HepG2 (cell line): ENCODE results near the gene SRRM3. TPM values are rescaled to one million over a fixed set of nuclear protein-coding genes. Genes with fewer than 3 reads are reported as not detected.

Experiments
- AKAP8 ChIP-seq: sonication (generic); formaldehyde crosslinking; IDR thresholded peaks from 2 replicates; pipeline ENCODE4 v1.5.1; 2020; ENCODE audit warnings: mild to moderate bottlenecking, missing genetic modification reagents
- ATF7 ChIP-seq, 2 experiments: fragments of 450-650 bp in 1 of 2; sonication (generic) in 1 of 2; formaldehyde crosslinking in 1 of 2; IDR thresholded peaks; 2 replicates each; pipeline versions ENCODE4 v1.4.0 to v1.6.1; 2016 to 2020; ENCODE audit warnings: antibody characterized with exemption in 1 of 2, mild to moderate bottlenecking in 1 of 2, missing genetic modification reagents in 1 of 2
- ESRRA ChIP-seq: sonication (generic); formaldehyde crosslinking; IDR thresholded peaks from 2 replicates; pipeline ENCODE4 v1.5.1; 2020; ENCODE audit warnings: mild to moderate bottlenecking, low read depth, missing genetic modification reagents
- HOXA3 ChIP-seq: sonication (generic); formaldehyde crosslinking; IDR thresholded peaks from 2 replicates; pipeline ENCODE4 v1.5.0; 2020; ENCODE audit warnings: missing genetic modification reagents
- MAZ ChIP-seq, 2 experiments: sonication (generic) in 1 of 2; formaldehyde crosslinking in 1 of 2; IDR thresholded peaks; 2 replicates each; pipeline versions ENCODE4 v1.5.0 to v1.6.1; 2012 to 2020; ENCODE audit warnings: low read depth in 2 of 2, mild to moderate bottlenecking in 2 of 2, borderline replicate concordance in 1 of 2, improper control_type of control experiment in 1 of 2, low read length in 1 of 2, missing genetic modification reagents in 1 of 2, moderate library complexity in 1 of 2
- RORA ChIP-seq: sonication (generic); formaldehyde crosslinking; IDR thresholded peaks from 2 replicates; pipeline ENCODE4 v1.5.0; 2020; ENCODE audit warnings: mild to moderate bottlenecking, missing genetic modification reagents, moderate library complexity
- SMARCC2 ChIP-seq: fragments of 450-650 bp; IDR thresholded peaks from 2 replicates; pipeline ENCODE4 v1.6.1; 2017; ENCODE audit warnings: antibody characterized with exemption, mild to moderate bottlenecking
- SRSF1 ChIP-seq: fragments of 200-400 bp; formaldehyde crosslinking; optimal IDR thresholded peaks from 2 replicates; pipeline ENCODE3; 2017; ENCODE audit warnings: mild to moderate bottlenecking, low read depth, low read length, moderate library complexity
- SRSF9 ChIP-seq: fragments of 200-400 bp; formaldehyde crosslinking; IDR thresholded peaks from 2 replicates; pipeline ENCODE4 v1.6.1; 2018; ENCODE audit warnings: borderline replicate concordance, mild to moderate bottlenecking, low read depth, low read length; ENCODE audit not compliant: insufficient read depth, poor library complexity, severe bottlenecking
- TARDBP ChIP-seq: sonication (generic); formaldehyde crosslinking; IDR thresholded peaks from 2 replicates; pipeline ENCODE4 v1.8.0; 2022; ENCODE audit warnings: mild to moderate bottlenecking, missing genetic modification reagents
- ZBTB38 ChIP-seq: sonication (generic); formaldehyde crosslinking; IDR thresholded peaks from 2 replicates; pipeline ENCODE4 v1.5.1; 2020; ENCODE audit warnings: mild to moderate bottlenecking, missing genetic modification reagents
- ZNF282 ChIP-seq: fragments of 450-650 bp; IDR thresholded peaks from 2 replicates; pipeline ENCODE4 v1.6.1; 2018; ENCODE audit not compliant: partially characterized antibody
- ZNF44 ChIP-seq: sonication (generic); formaldehyde crosslinking; IDR thresholded peaks from 2 replicates; pipeline ENCODE4 v1.5.1; 2020; ENCODE audit warnings: mild to moderate bottlenecking, missing genetic modification reagents
- polyA plus RNA-seq, 8 experiments: library from polyadenylated mRNA; depleted of rRNA in 3 of 8; stranded (reverse) in 7 of 8; unstranded in 1 of 8; fragments of >200 nt; fragmentation: Illumina TruSeq in 4 of 8; extraction: Trizol in 4 of 8; gene quantifications; 2 replicates each; pipeline versions ENCODE4 v1.2.1 to v1.2.3, GENCODE V29; 2011 to 2016; ENCODE audit warnings: low read depth in 4 of 8, missing spikeins in 1 of 8, mixed read lengths in 1 of 8; ENCODE audit not compliant: insufficient read depth in 1 of 8
- total RNA-seq, 5 experiments: library from RNA; depleted of rRNA; stranded (reverse); fragments of >200 nt; fragmentation: Illumina TruSeq; extraction: Trizol; gene quantifications; 2 replicates each; pipeline ENCODE4 v1.2.3, GENCODE V29; 2016; ENCODE audit warnings: low read depth in 1 of 5
- TF ChIP-seq, protein P1 (sequence below): sonication (generic); formaldehyde crosslinking; IDR thresholded peaks from 2 replicates; pipeline ENCODE4 v1.4.0; 2020; ENCODE audit warnings: missing genetic modification reagents, mild to moderate bottlenecking, borderline replicate concordance
- TF ChIP-seq, protein P2 (sequence below): sonication (generic); formaldehyde crosslinking; IDR thresholded peaks from 2 replicates; pipeline ENCODE4 v1.5.0; 2020; ENCODE audit warnings: missing genetic modification reagents
- TF ChIP-seq, protein P3 (sequence below): sonication (generic); formaldehyde crosslinking; IDR thresholded peaks from 2 replicates; pipeline ENCODE4 v1.5.1; 2020; ENCODE audit warnings: missing genetic modification reagents, mild to moderate bottlenecking, borderline replicate concordance
- TF ChIP-seq, protein P4 (sequence below): sonication (generic); formaldehyde crosslinking; conservative IDR thresholded peaks from 2 replicates; pipeline ENCODE4 v1.4.0; 2020; ENCODE audit warnings: missing genetic modification reagents

Gene SRRM3
- total and polyA plus RNA-seq, 2 of the 13 experiments (the other 11 are each of a cell fraction or from before 2014, with no cell fraction given): 0.13 to 0.54 TPM

DNA sequence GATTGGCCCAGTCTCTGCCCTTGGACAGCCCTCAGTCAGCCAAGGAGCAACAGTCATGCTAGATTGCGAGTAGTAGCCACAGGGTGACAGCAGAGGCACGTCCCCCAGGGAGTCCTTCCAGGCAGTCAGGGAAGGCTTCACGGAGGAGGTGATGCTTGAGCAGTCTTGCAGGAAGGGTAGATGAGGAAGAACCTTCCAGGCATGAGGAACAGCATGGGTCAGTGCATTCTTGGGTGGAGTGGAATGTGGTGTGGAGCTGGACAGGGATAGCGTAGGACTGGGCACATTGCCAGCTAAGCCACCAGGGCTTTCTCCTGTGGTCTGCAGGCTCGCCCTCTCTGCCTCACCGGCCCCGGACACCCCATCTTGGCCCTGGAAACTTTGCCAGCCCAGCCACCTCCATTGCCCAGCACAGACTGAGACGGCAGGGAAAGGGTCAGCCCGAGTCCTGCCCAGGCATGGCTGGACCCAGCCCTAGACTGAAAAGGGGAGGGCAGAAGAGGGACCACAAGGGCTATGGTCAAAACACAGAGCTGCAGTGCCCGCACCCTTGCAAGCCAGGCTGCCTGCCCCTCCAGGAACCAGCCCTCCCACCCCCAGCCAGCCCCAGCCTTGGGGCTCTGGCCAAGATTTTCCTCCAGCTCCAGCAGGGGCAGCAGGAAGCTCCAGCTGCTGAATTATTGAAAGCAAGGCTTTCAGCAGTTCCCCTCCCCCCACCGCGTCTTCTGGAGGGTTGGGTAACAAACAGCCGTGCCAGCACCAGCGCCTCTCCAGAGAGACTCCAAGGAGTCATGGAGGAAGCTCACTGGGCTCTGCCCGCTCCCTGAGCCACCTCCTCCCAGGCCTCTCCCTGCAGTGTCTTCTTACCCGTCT lies 18.7 kb downstream of the SRRM3 start (continued):
- TF ChIP-seq, protein P1, sequence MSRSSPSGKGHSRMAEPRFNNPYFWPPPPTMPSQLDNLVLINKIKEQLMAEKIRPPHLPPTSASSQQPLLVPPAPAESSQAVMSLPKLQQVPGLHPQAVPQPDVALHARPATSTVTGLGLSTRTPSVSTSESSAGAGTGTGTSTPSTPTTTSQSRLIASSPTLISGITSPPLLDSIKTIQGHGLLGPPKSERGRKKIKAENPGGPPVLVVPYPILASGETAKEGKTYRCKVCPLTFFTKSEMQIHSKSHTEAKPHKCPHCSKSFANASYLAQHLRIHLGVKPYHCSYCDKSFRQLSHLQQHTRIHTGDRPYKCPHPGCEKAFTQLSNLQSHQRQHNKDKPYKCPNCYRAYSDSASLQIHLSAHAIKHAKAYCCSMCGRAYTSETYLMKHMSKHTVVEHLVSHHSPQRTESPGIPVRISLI (CRISPR knock-in tag): peak; percentile 16; the same call in 1 of the 2 replicates
- TF ChIP-seq HOXA3 (CRISPR knock-in tag) (peak; percentile 40; the same call in 1 of the 2 replicates), SRSF9 (no peak), MAZ (IDR thresholded peaks at IDR 0.05; ENCODE audit: borderline replicate concordance, low read depth, low read length) (peak; percentile 89; the same call in 1 of the 2 replicates), MAZ (CRISPR knock-in tag; IDR thresholded peaks at IDR 0.05; ENCODE audit: low read depth) (no peak), SMARCC2 (no peak), AKAP8 (CRISPR knock-in tag) (no peak), ZBTB38 (0 out of 2 replicates have a peak, but pooled peaks have one; percentile 17), TARDBP (CRISPR knock-in tag) (0 out of 2 replicates have a peak, but pooled peaks have one; percentile 31), ZNF44 (CRISPR knock-in tag) (no peak), ZNF282 (no peak), SRSF1 (no peak), ESRRA (CRISPR knock-in tag) (no peak), ATF7 (IDR thresholded peaks at IDR 0.05) (no peak), ATF7 (CRISPR knock-in tag; IDR thresholded peaks at IDR 0.05) (no peak), RORA (CRISPR knock-in tag) (no peak)
- TF ChIP-seq, protein P2, sequence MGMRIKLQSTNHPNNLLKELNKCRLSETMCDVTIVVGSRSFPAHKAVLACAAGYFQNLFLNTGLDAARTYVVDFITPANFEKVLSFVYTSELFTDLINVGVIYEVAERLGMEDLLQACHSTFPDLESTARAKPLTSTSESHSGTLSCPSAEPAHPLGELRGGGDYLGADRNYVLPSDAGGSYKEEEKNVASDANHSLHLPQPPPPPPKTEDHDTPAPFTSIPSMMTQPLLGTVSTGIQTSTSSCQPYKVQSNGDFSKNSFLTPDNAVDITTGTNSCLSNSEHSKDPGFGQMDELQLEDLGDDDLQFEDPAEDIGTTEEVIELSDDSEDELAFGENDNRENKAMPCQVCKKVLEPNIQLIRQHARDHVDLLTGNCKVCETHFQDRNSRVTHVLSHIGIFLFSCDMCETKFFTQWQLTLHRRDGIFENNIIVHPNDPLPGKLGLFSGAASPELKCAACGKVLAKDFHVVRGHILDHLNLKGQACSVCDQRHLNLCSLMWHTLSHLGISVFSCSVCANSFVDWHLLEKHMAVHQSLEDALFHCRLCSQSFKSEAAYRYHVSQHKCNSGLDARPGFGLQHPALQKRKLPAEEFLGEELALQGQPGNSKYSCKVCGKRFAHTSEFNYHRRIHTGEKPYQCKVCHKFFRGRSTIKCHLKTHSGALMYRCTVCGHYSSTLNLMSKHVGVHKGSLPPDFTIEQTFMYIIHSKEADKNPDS: no peak
- TF ChIP-seq, protein P3, sequence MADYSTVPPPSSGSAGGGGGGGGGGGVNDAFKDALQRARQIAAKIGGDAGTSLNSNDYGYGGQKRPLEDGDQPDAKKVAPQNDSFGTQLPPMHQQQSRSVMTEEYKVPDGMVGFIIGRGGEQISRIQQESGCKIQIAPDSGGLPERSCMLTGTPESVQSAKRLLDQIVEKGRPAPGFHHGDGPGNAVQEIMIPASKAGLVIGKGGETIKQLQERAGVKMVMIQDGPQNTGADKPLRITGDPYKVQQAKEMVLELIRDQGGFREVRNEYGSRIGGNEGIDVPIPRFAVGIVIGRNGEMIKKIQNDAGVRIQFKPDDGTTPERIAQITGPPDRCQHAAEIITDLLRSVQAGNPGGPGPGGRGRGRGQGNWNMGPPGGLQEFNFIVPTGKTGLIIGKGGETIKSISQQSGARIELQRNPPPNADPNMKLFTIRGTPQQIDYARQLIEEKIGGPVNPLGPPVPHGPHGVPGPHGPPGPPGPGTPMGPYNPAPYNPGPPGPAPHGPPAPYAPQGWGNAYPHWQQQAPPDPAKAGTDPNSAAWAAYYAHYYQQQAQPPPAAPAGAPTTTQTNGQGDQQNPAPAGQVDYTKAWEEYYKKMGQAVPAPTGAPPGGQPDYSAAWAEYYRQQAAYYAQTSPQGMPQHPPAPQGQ (CRISPR knock-in tag): no peak
- TF ChIP-seq, protein P4, sequence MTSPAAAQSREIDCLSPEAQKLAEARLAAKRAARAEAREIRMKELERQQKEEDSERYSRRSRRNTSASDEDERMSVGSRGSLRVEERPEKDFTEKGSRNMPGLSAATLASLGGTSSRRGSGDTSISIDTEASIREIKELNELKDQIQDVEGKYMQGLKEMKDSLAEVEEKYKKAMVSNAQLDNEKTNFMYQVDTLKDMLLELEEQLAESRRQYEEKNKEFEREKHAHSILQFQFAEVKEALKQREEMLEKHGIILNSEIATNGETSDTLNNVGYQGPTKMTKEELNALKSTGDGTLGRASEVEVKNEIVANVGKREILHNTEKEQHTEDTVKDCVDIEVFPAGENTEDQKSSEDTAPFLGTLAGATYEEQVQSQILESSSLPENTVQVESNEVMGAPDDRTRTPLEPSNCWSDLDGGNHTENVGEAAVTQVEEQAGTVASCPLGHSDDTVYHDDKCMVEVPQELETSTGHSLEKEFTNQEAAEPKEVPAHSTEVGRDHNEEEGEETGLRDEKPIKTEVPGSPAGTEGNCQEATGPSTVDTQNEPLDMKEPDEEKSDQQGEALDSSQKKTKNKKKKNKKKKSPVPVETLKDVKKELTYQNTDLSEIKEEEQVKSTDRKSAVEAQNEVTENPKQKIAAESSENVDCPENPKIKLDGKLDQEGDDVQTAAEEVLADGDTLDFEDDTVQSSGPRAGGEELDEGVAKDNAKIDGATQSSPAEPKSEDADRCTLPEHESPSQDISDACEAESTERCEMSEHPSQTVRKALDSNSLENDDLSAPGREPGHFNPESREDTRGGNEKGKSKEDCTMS: no peak
